Fibroblast of skin of right quadriceps (primary cell): Measurements from ENCODE around the gene DCAKD.

ENCODE experiments used
- DNase-seq: peaks from one replicate; pipeline ENCODE4 v3.0.0-alpha.2; 2013

Gene DCAKD

GRCh38 chr17:45029758-45030423, 21.5 kb downstream of the DCAKD start:
- DNase-seq = no peak

DNA sequence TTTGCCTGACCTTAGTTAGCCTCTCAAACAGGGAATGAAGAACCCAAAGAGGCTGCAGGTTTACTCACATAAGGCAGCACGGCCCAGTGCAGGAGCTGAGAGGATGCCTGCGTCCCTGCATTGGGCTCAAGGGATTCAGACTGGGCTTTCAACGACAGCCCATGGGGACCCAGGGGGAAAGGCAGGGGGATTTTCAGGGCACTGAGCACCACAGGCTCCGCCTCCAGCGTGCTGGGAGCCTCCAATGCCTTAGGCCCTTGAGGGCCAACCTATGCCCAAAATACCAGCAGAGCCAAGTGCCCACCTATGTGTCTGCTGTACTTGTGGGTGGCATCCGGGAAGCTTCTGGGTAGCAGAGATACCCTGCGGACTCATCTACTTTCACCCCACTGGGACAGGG, 22.3 kb downstream of the DCAKD start:
- no peak for DNase-seq

GRCh38 chr17:45022655-45023339, 28.6 kb downstream of the DCAKD start:
- DNase-seq = no peak

DNA sequence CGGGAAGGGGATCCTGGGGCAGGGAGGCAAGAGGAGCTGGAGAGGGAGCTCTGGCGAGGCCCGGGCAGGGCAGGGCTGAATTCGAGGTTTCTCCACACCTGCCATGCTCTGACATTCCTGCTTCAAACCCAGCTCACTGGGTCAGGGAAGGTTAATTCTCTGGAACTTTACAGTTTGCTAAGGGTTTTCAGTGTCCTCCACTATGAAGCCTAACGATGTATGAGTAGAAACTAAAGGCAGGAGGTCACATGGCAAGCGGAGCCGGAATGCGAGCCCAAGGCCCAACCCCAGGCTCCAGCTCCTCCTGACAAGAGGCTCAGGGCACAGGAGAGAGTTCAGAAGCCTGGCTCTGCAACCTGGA, 29.2 kb downstream of the DCAKD start:
- DNase-seq = no peak

DNA sequence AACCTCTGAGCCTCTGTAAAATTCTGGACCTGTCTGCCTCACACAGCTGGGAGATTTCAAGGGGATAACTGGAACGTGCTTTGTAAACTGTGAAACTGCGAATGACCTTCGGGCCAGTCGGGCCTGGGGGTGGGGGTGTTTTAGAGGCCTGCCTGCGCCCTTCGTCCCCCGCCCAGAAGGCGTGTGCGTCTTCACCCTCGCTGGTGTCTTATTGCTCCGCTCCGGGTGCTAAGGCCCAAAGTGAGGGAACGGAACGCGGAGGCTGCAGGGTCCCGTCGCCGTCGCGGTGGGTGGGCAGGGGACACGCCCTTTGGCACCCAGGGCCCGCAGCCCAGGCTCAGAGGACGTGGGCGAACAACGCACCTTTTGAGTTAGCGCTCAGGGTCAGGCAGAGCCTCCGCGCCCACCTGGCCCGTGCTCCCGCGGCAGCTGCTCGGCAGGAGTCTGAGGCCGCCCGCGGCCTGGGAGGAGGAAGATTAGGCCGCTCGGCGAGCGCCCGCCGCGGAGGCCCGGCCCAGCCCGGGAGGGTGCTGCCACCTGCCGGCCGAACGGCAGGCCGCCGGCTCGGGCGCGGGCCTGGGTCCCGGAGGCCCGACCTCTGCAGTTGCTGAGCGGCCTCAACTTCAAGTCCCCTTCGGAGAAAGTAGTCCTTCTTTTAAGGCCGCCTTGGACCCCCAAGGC, 29.7 kb downstream of the DCAKD start:
- DNase-seq = peak; percentile 55

- DNase-seq = peak; percentile 51
Measured at GRCh38 chr17:45020354-45021138, 30.9 kb downstream of the DCAKD start.

DNA sequence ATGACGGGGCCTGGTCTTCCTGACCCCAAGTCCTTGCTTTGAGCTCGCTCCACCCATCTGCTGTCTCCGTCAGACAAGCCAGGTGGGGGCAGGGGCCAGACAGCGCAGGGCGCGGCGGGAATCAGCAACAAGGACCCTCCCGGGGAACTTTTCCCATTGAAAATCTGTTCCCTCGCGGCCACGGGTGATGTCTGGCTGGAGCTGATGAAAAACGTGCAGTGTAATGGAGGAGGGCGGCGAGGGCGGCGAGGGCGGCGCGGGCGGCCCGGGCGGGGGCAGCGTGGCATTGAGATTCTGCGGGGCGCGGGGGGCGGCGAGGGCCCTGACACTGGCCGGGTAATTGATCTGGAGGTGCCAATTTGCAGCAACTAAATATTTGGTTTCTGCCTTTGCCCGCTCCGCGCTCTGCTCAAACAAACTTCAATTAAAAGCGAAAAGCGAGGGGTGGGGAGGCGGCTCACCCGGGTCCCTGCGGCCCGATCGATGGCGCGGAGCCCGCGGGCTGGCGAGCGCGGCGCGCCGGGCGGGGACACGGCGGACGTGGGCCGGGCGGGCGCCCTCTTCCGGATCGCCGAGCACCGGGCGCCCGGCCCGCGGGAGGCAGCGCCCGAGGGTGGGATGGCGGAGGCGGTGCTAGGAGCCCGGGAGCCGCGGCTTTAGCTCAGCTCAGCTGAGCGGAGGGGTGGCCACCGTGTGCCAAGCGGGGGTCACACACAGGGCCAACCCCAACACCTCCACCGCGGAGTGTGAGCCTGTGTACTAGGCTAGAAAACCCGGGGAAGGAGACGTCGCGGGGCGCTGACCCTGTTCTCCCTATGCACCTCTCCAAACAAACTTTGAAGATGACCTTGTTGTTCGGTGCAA, 32.4 kb downstream of the DCAKD start:
- peak; percentile 55 for DNase-seq

DNA sequence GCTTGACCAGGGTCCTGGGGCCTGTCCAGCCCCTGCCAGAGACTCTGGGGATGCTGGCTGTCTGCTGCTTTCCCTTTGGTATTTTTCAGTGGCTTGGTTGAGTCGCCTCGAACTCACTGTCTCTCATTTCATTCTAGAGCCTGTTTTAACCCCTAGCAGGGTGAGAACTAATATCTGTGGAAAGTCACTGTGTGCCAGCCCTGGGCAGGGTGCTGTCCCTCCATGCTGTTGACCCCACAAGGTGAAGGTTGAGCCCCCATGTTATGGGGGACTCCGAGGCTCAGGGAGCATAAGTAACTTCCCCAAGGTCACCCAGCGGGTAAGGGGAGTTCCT, 33.0 kb downstream of the DCAKD start:
- DNase-seq = no peak

DNA sequence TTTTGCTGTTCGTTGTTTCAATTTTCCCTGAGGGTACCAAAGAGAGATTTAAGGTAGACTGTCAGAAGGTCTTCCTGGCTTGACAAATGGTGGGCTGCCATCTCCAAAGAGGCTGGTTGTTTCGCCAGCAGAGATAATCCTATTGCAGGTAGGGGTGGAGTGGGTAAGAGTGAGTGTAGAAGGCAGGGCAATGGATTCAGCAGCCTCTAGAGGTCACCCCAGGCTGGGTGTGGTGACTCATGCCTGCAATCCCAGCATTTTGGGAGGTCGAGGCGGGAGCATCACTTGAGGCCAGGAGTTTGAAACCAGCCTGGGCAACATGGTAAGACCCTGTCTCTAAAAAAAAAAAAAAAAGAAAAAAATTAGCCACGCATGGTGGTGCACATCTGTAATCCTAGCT, 34.6 kb downstream of the DCAKD start:
- no peak for DNase-seq

DNA sequence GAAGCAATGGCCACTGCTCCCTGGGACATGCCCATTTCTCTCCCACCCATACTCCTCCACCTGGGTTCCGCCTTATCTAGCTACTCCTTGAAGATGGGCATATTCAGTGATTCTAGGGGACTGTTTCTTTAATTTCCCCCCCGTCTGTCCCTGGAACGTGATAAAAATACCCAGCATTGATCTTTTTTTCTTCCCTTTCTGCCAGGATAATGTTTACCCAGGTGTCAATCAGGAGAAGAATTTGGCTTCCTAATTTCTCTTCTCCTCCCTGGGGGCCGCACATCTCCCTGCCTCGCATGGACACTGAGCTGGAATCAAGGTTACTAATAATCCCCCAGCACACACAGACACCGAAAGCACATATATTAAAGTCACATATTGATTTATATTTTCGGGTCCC, 35.2 kb downstream of the DCAKD start:
- DNase-seq = no peak

DNA sequence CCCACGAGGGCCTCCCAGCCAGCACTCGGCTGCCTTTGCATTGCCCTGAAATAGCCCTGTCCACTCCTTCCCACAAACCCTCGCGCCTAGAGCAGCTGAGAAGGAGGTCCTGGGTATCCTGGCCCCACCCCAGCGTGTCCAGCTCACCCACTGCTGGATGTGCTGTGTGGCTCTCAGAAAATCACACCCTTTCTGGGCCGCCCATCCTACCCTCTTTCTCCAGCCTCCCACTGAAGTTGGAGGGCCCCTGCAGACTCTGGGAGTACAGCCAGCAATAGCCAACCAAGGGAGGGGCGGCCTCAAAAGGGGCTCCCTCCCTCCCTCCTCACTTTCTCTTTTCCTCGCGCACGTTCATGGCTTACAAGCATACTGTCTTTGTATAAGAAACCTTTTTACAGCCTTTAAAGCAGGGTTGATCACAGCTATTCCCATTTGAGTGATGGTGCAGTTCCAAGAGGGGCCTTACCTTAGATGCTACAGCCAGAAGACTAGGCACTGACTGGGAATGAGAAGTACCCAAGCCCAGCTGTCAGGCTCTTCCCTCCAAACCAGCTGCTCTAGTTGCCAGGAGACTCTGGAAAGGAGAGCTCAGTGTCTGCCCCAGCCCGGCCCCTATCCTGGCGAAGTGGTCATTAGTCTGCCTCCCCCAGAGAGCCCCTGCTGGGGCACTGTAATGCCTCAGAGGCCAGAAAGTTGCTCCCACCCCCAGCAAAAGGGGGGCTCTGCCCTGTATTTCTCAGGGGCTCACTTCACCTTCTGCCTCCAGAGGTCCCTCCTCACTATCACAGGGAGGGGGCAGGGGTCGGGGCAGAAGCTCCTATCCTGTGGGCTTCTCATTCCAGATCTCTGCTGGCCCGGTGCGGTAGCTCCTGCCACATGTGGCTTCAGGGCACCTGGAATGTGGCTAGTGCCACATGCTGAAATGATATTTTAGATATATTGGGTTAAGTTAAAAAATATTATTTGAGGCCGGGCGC, 38.1 kb downstream of the DCAKD start:
- no peak for DNase-seq

DNA sequence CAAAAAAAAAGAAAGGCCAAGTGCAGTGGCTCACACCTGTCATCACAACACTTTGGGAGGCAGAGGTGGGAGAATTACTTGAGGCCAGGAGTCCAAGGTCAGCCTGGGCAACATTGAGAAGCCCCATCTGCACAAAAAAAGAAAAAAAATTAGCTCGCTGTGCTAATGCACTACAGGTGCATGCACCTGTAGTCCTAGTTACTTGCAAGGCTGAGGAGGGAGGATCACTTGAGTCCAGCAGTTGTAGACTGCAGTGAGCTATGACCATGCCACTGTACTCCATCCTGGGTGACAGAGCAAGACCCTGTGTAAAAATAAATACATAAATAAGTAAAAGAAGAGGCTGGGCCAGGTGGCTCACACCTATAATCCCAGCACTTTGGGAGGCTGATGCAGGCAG, 39.7 kb downstream of the DCAKD start:
- no peak for DNase-seq

DNA sequence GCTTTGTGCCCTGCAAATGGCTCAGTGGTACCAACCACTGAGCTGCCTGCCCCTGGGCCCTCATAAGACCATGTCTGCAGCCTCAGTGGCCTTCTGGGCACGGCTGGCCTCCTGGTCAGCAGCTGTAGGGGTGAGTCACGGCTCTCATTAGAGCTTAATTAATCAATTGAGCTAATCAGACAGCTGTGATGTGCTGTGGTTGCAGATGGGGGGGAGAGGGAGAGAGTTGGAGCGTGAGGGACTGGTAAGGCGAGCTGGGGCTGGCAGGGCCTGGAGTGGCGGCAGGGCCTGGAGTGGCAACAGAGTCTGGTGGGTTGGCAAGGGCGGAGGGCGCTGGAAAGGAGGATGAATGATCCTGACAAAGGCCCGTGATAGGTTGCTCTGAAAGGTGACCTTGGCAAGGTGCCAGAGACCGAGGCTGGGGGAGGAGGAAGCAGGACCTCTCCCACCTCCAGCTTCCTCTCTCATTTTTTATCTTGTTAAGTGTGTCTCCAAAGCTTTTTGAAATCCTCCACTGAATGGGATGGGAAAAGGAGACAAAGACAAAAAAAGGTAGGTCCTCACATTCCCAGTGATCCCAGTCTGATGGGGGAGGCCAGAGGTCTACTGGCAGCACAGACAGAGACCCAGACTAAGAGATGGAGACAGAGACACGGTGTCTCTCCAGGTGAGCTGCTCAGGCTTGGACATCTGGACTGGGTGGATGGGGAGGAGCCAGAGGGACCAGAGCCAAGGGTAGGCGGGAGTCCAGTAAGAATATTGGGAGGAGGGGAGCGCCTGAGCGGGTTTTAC, 41.6 kb downstream of the DCAKD start:
- DNase-seq = no peak

DNA sequence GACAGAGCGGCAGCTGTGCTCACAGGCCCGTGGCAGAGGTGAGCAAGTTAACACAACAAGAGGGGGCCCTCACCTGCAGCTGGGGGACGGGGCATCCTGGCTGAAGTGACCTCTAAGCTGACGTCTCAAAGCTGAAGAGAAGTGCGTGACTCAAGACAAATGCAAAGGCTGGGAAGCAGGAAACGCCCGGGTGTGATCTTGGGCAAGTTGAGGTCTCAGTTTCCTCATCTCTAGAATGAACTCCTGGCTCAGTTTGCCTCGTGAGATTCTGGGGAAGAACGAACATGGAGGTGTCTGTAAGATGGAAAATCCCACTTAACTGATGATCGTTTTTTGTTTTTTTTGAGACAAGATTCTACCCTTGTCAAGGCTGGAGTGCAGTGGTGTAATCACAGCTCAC, 43.2 kb downstream of the DCAKD start:
- DNase-seq = no peak

DNA sequence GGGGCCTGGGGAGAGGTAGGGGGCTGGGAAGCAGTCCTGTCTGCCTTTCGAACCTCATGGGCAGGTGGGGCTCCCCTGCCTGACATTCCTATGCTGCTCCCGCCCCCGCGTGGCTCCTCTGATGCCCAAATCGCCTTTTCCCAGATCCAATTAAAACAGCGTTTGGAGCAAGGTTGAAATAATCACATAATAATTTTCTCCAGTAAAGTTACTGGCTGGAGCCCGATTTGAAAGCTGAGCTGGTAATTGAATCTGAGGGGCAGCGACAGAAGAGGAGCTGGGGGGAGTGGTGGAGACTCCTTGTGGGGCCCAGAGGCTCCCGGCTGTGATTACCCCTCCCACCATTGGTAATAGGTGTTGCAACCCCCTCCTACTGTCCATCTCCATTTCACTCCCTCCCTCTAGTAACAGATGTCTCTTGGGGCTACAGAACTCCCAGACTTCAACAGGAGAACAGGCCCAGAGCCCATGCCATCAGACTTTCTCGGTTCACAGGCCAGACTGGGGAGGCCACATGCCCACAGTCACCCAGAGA, 44.4 kb downstream of the DCAKD start:
- no peak for DNase-seq

GRCh38 chr17:45005700-45006099, 45.7 kb downstream of the DCAKD start:
- no peak for DNase-seq

DNA sequence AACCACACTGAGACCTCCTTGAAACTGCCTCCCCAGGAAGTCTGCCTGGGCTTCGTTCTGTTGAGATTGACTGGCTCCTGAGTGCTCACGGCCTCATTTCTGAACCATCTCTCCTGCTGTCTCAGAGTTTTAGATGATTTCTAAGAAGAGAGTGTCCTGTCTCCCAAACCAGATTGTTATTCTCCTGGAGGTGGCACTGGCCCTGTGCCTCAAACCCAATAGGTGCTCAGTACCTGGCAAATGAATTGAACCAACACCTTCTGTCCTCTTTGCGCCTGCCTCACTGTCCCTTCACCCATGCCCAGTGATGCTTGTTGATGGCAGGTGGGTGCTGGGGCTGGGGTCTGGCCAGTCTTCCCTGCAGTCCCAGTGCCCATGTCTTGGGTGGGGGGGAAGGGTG, 47.0 kb downstream of the DCAKD start:
- DNase-seq = no peak

- no peak for DNase-seq
Measured at GRCh38 chr17:45003877-45004276, 47.6 kb downstream of the DCAKD start.

- no peak for DNase-seq
Measured at GRCh38 chr17:45001310-45001709, 50.1 kb downstream of the DCAKD start.

GRCh38 chr17:44999433-44999832, 52.0 kb downstream of the DCAKD start:
- DNase-seq = no peak
